ENCODE measurements around the gene POM121C.
"Not testable (repeated sequence)": the region's sequence is repeated elsewhere in the genome, so short reads cannot be mapped to it uniquely, and the experiment has no call there.

POM121C gene

GRCh38 chr7:75485979-75486643, at the start of gene POM121C:
Gene POM121C (minus strand): TSS chr7:75486299. CDS start chr7:75441496, 44,803 bp downstream.
- FAIRE-seq: not testable (repeated sequence)

- FAIRE-seq: no peak
Measured at GRCh38 chr7:75534727-75535307, 48.7 kb upstream of the POM121C start.

DNA sequence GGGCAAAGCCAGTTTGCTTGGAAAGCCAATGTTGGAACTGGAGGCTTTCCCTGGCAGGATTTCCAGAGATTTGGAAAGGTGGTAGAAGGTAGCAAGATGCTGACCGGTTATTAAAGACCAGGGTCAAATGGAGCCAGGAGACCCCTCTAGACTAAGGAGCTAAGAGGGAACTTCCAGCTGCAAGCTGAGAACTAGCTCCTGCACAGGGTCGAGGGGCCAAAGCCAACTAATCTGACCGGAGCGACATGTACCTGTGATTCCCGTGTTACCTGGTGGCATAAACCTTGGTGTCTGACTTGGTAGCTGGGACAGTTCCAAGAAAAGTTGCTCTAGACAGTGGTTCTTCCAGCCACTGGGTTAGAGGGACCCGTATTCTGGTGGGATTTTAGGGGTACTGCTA, 47.8 kb upstream of the POM121C start:
- no peak for FAIRE-seq

- FAIRE-seq: no peak
Measured at GRCh38 chr7:75532639-75533038, 46.5 kb upstream of the POM121C start.

DNA sequence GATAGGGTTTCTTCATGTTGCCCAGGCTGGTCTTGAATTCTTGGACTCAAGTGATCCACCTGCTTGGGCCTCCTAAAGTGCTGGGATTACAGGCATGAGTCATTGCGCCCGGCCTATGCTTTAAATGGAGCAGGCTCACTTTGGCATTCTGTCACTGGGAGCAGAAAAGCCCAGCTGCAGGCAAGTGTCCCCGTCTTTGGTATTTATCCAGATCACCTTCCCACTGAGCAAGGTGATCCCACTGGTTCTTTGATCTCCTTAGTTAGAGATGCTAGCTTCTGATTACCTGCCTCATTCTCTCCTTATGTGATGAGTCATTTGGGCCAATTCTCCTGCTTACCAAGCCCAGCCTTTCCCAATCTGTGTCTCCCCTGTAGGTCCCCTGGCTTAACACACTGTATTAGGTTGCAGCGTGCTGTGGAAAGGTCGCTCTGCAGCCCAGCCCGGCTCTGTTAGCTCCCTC, 45.3 kb upstream of the POM121C start:
- FAIRE-seq: no peak

DNA sequence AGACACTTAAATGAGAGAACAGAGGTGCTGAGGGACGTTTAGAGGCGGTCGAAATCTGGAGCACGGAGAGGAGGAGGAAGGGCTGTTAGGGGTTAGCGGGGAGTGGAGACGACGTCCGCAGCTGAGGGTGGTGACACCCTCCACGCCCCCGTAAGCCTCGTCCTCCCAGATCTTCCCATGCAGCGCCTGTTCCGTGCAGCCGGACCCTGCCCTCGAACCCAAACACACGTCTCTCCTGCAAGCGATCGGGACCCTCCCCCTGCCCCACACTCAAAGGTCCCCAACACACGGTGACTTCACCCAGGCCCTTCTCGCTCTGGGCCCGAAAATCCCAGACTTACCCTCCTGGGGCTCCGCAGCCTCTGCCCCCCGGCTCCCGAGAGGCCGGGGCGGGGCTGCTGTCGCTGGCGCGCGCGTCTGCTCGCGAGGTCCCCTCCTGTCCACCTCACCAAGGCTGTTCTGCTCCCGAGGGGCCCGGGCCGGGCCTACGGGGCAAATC, 41.2 kb upstream of the POM121C start:
- FAIRE-seq: not testable (repeated sequence)

DNA sequence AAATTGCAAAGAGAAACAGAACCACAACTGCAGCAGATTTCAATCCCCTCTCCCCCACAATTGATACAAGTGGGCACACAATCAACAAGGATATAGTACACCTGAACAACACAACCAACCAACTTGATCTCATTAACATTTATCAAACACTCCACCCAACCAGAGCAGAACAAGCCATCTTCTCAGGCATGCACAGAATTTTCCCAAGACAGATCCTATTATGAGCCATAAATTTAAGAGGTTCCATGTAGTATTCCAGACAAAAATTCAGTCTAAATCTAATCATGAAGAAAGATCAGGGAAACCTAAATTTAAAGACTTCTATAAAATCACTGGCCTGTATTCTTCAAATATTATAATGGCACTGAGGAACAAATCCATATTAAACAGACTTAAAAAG, 35.6 kb upstream of the POM121C start:
- FAIRE-seq: not testable (repeated sequence)

DNA sequence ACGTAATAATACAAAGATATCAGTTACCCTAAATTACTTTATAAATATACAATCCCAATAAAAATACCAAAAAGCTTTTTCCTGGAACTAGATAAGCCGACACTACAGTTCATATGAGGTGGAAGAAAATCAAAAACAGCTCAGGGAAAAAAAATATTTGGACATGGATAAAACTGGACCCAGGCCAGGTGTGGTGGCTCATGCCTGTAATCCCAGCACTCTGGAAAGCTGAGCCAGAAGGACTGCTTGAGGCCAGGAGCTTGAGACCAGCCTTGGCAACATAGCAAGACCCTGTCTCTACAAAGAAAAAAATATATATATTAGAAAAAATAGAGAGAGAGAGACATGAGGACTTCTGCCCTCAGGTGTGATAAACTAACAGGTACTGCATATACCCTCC, 32.7 kb upstream of the POM121C start:
- FAIRE-seq: not testable (repeated sequence)

- not testable (repeated sequence) for FAIRE-seq
Measured at GRCh38 chr7:75509033-75509432, 22.9 kb upstream of the POM121C start.

DNA sequence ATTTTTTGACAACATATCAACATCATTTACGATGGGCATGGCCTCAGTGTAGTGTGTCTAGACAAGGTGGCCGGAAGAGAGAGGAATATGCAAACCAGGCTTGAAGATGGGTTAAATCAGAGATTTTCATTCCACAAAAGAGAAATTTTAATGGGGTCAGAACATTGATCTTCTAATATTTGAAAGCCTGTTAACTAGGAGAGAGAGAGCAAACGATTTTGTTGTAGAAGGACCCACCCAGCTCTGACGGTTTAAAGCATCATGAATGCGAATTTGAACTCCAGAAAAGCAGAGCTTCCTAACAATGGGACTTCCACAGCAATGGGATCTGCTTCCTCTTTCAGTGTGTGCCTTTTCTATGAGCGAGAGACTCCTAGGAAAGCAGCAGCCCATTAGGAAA, 5.9 kb upstream of the POM121C start, which contains the start of gene SPDYE5:
Gene SPDYE5 (plus strand): TSS at position 301 of the 400 bp plus-strand sequence. CDS start 1,728 bp downstream, outside the sequence.
- FAIRE-seq: not testable (repeated sequence)

- FAIRE-seq: not testable (repeated sequence)
Measured at GRCh38 chr7:75485355-75485978, 632 bp downstream of the POM121C start.

DNA sequence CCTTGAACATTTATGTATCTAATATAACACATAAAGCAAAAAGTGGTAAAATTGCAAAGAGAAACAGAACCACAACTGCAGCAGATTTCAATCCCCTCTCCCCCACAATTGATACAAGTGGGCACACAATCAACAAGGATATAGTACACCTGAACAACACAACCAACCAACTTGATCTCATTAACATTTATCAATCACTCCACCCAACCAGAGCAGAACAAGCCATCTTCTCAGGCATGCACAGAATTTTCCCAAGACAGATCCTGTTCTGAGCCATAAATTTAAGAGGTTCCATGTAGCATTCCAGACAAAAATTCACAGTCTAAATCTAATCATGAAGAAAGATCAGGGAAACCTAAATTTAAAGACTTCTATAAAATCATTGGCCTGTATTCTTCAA, 5.8 kb downstream of the POM121C start:
- FAIRE-seq: not testable (repeated sequence)

- not testable (repeated sequence) for FAIRE-seq
Measured at GRCh38 chr7:75477457-75477856, 8.6 kb downstream of the POM121C start.

DNA sequence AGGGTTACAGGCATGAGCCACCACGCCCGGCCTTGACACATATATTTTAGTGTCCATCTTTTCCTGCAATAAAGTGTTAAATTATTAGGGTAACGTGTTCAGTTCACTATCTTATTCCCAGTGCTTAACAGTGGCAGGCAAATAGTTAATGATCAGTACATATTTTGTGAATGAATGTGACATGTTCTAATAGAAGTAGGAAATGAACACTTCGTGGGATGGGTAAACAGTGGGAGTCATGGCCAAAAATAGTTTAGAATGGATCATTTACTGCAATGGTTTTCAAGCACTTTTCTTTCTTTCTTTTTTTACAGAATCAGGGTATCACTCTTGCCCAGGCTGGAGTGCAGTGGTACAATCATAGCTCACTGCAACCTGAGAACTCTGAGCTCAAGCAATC, 15.9 kb downstream of the POM121C start:
- not testable (repeated sequence) for FAIRE-seq

GRCh38 chr7:75460541-75460940, 25.6 kb downstream of the POM121C start:
- not testable (repeated sequence) for FAIRE-seq

DNA sequence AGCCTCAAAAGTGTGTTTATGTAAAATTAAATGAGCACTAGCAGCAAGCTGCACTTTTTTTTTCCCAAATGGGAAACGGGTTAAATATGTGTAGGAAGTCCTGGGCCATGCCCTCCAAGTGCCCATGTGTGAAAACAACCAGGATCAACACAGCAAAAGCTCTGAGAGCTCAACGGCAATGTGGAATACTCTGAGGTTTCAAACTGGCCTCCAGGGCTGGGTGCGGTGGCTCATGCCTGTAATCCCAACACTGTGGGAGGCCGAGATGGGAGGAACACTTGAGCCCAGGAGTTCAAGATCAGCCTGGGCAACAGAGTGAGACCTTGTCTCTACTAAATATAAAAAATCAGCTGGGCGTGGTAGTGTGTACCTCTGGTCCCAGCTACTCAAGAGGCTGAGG, 28.1 kb downstream of the POM121C start:
- not testable (repeated sequence) for FAIRE-seq

DNA sequence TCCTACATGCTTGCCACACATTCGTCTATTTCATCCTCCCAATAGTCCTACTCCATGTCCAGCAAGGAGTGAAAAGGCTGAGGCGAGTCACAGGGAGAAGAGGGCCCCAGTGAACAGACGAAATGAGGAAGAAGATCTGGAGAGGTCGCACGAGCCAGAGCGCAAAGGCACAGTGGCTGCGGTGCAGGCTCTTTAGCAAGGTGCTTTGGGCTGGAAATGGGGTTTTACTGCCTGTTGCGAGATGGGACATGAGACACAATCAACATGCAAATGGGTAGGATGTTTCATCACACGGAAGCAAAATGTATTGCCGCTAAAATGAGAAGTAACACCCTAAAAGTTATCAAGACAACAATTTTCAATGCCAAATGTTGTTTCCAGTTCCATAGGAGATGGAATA, 29.7 kb downstream of the POM121C start:
- FAIRE-seq: not testable (repeated sequence)

DNA sequence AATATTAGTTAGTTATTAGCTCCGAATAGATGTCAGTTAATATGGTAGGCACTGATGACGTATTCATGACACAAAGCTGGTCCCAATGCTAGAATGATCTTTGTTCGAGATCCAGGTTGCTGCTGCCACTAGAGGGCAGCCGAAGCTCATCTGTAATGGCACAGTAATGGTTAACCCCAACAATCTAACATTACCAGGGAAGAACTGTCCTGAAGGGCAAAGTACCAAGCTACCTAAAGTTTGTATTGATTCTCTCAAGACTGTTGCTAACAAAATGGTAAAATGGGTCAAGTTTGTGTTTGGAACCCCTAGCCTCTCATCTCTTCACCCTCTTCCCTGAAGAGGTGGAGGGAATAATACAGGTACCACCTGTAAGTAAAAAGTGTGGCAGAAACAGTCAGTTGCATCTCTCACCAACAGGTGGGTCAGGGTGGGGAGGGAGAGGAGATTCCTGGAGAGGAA, 33.6 kb downstream of the POM121C start:
- not testable (repeated sequence) for FAIRE-seq

GRCh38 chr7:75449946-75450345, 36.2 kb downstream of the POM121C start:
- not testable (repeated sequence) for FAIRE-seq

DNA sequence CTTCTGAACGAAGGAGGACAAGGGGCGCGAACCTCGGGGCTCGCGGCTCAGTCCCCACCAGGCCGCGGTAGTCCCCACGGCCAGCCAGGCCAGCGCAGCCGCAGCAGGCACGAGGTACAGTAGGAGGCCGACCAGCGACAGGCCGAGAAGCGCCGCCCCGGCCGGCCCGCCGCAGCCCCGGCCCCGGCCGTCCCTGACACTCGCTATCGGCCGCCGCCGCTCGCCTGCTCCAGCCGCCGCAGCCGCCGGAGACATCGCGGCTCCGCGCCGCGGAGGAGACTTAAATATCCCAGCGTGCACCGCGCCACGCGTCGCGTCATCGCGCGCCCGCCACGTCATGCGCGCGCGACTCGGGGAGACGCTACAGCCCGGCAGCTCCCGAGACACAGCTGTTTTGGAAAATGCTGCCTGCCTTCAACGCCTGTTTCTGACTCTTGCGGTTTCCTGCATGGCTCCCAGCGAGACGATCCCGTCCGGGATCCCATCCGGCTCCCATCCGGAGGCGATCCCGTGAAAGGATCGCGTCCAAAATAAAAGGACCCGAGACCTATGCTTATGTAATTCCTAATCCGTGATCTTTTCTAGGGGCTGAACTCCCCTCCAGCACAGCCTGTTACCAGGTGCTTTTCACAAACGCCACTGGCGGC, 43.5 kb downstream of the POM121C start:
- FAIRE-seq: not testable (repeated sequence)

DNA sequence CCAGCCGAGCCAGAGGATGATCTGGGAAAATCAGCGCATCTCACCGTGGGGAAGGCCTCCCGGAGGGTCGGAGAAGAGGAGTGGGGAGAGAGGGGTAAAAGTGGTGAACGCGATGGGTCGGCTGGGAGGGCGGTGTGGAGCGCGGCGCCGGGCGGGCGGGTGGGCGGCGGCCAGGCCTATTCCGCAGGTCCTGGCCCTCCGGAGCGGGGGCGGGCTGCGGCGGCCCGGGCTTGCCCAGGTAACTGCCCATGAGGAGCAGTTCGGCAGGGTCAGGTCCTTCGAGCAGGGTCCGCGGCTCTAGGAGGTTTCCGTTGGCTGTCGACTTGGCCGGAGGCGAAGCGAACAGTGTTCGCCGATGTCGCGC, 44.0 kb downstream of the POM121C start:
- FAIRE-seq: not testable (repeated sequence)

GRCh38 chr7:75439000-75439399, 47.1 kb downstream of the POM121C start:
- not testable (repeated sequence) for FAIRE-seq

DNA sequence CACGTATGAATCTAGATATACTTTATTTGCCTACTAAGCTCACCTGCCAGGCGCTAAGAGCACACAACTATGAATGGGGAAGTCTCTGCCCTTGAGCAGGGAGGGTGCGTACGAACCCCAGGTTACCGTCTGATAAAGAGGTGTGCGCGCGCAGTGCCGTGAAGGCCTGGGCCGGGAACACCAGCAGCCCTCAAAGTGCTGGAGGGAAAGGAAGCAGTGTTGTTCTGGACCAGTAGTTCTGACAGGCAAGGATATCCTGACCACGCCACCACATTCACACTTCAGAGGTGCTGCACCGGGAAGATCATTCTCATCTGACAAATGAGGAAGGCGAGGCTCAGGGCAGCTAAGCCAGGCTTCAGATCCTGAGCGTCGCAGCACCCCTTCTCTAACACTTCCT, 62.6 kb downstream of the POM121C start:
- FAIRE-seq: not testable (repeated sequence)

Measured in colon (tissue), 2 donors.